ENCODE results near the gene SLC2A2. TPM values are rescaled to one million over a fixed set of nuclear protein-coding genes. Genes with fewer than 3 reads are reported as not detected.

Gene SLC2A2
- total RNA-seq, 4 donors from 2014 or later: not detected

- TF ChIP-seq CTCF (IDR thresholded peaks at IDR 0.05; ENCODE audit: low read depth): no peak
Measured at GRCh38 chr3:171059978-171060377, 33.5 kb upstream of the SLC2A2 start.

- no peak for TF ChIP-seq CTCF (IDR thresholded peaks at IDR 0.05; ENCODE audit: low read depth)
Measured at GRCh38 chr3:171058873-171059603, 32.5 kb upstream of the SLC2A2 start.

- no peak for TF ChIP-seq CTCF (IDR thresholded peaks at IDR 0.05; ENCODE audit: low read depth)
Measured at GRCh38 chr3:171058058-171058457, 31.5 kb upstream of the SLC2A2 start.

- TF ChIP-seq CTCF (IDR thresholded peaks at IDR 0.05; ENCODE audit: low read depth): no peak
Measured at GRCh38 chr3:171057072-171057471, 30.6 kb upstream of the SLC2A2 start.

- no peak for TF ChIP-seq CTCF (IDR thresholded peaks at IDR 0.05; ENCODE audit: low read depth)
Measured at GRCh38 chr3:171056528-171056927, 30.0 kb upstream of the SLC2A2 start.

- no peak for TF ChIP-seq CTCF (IDR thresholded peaks at IDR 0.05; ENCODE audit: low read depth)
Measured at GRCh38 chr3:171055336-171056178, 29.0 kb upstream of the SLC2A2 start.

GRCh38 chr3:171054921-171055320, 28.4 kb upstream of the SLC2A2 start:
- no peak for TF ChIP-seq CTCF (IDR thresholded peaks at IDR 0.05; ENCODE audit: low read depth)
